ENCODE data around the gene NR6A1.

DNA sequence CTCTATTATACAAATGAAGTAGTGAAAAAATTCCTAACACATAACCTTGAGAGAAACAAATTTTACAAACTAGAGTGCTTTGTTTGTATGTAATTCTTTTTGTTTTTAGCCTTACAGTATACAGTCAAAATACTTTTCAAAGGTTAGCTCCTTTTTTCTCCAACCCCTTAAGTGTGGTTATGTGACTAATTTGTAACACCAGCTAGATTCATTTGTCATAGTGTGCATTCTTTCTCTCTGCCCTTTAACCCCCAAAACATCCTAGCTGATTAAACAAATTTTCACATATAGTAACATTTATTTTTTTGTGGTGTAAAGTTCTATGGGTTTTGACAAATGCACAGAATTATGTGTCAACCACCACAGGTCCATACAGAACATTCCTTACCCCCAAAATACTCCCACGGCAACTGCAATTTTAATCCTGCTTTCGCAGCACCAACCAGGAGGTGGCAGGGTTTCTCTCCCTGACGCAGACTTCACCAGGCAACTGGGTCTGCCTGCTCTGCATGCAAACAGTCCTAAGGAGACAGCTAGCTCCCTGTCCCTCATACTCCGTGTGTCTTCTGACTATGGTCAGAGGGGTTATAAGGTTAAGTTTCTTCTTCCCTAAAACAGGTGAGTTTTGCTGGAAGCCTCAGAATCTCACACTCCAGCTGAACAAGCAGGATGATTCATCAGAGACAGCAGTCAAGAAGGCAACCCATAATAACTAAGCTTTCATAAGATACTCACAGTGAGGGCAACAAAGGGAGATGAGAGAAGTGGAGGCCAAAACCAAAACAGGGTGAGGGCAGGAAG, 219.4 kb downstream of the NR6A1 start:
- TF ChIP-seq CTCF (IDR thresholded peaks at IDR 0.05) (peak; percentile 84), EZH2 (IDR thresholded peaks at IDR 0.05) (no peak), EZH2phosphoT487 (IDR thresholded peaks at IDR 0.05) (no peak)

All from neural progenitor cell (in vitro differentiated cells).